SU-DHL-6 (cell line): ENCODE measurements around the gene CDK14.

Experiments
- EZH2phosphoT487 ChIP-seq: fragments of 200-600 bp; sonication (generic), shearing (Covaris generic); conservative IDR thresholded peaks from 2 replicates; pipeline ENCODE4 v1.6.1; 2018; ENCODE audit warnings: mild to moderate bottlenecking, antibody characterized with exemption, low read length, moderate library complexity, mixed read lengths
- TF ChIP-seq, protein P1 (sequence below): fragments of 200-600 bp; sonication (generic); IDR thresholded peaks from one replicate; pipeline ENCODE4 v1.5.1; 2017; ENCODE audit warnings: antibody characterized with exemption, mild to moderate bottlenecking, low read length, moderate library complexity; ENCODE audit not compliant: insufficient read depth, poor library complexity, severe bottlenecking

DNA sequence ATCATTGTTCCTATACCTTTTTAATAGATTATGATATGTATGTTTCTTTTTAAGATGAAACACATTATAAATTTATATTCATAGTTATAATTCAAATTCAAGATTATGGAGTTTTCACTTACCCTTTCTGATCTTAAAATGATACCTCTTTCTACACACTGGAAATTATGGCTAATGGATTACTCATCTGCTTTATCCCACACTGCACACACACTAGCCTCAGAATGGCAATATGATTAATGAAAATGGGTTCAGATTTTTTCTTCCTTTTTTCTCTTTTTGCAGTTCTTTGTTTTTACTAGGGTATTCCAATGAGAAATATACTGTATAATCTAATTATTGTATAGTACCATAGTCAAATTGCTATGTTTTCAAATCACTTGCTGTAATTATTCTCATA, 585.8 kb downstream of the CDK14 start:
- TF ChIP-seq, protein P1, sequence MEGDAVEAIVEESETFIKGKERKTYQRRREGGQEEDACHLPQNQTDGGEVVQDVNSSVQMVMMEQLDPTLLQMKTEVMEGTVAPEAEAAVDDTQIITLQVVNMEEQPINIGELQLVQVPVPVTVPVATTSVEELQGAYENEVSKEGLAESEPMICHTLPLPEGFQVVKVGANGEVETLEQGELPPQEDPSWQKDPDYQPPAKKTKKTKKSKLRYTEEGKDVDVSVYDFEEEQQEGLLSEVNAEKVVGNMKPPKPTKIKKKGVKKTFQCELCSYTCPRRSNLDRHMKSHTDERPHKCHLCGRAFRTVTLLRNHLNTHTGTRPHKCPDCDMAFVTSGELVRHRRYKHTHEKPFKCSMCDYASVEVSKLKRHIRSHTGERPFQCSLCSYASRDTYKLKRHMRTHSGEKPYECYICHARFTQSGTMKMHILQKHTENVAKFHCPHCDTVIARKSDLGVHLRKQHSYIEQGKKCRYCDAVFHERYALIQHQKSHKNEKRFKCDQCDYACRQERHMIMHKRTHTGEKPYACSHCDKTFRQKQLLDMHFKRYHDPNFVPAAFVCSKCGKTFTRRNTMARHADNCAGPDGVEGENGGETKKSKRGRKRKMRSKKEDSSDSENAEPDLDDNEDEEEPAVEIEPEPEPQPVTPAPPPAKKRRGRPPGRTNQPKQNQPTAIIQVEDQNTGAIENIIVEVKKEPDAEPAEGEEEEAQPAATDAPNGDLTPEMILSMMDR: no peak
- no peak for TF ChIP-seq EZH2phosphoT487
